Ishikawa (cell line): Measurements from ENCODE around the gene RAB31.

Experiments
- CEBPB ChIP-seq: IDR thresholded peaks from 2 replicates; pipeline ENCODE4 v1.6.1; 2012
- EGR1 ChIP-seq: IDR thresholded peaks from 2 replicates; pipeline ENCODE4 v1.6.1; 2012
- EP300 ChIP-seq: IDR thresholded peaks from 2 replicates; pipeline ENCODE4 v1.6.1; 2012; ENCODE audit warnings: borderline replicate concordance
- MAX ChIP-seq: IDR thresholded peaks from 2 replicates; pipeline ENCODE4 v1.6.1; 2012
- RAD21 ChIP-seq: IDR thresholded peaks from 2 replicates; pipeline ENCODE4 v1.6.1; 2012; ENCODE audit warnings: low read depth
- REST ChIP-seq: IDR thresholded peaks from 2 replicates; pipeline ENCODE4 v1.6.1; 2012; ENCODE audit warnings: low read depth, mild to moderate bottlenecking
- TAF1 ChIP-seq: IDR thresholded peaks from 2 replicates; pipeline ENCODE4 v1.6.1; 2012; ENCODE audit warnings: low read depth, mild to moderate bottlenecking
- TEAD4 ChIP-seq: IDR thresholded peaks from 2 replicates; pipeline ENCODE4 v1.6.1; 2012
- ZBTB7A ChIP-seq: IDR thresholded peaks from 2 replicates; pipeline ENCODE4 v1.6.1; 2012; ENCODE audit warnings: low read depth

GRCh38 chr18:9663377-9663776 is 44.7 kb upstream of the RAB31 start:
- TF ChIP-seq CEBPB (no peak), TEAD4 (no peak), ZBTB7A (no peak), RAD21 (no peak), EGR1 (no peak), TAF1 (no peak), EP300 (no peak), MAX (no peak), REST (no peak)
